Upper lobe of left lung (tissue), 6 donors: Measurements from ENCODE around the gene BMPR1B. TPM values are rescaled to one million over a fixed set of nuclear protein-coding genes. Genes with fewer than 3 reads are reported as not detected.

Source experiments
- ATAC-seq, 2 donors: fragments of 200-7000 bp; cut with Tn5 transposase; one replicate each; pipeline ENCODE4 v1.9.1; 2022; ENCODE audit warnings: mild to moderate bottlenecking in 2 of 2, moderate library complexity in 2 of 2; ENCODE audit not compliant: low FRiP score in 2 of 2
- DNase-seq, 2 donors: peaks; one replicate each; pipeline ENCODE4 v3.0.0-alpha.2; 2019 to 2020
- H3K27ac ChIP-seq, 4 donors: fragments of 200-600 bp; sonication (generic); one replicate each; pipeline ENCODE4 v1.5.1; 2016 to 2019
- H3K27me3 ChIP-seq, 4 donors: fragments of 200-600 bp; sonication (generic); one replicate each; pipeline ENCODE4 v1.5.1; 2017 to 2019
- H3K36me3 ChIP-seq, 4 donors: fragments of 200-600 bp; sonication (generic); one replicate each; pipeline ENCODE4 v1.5.1; 2016 to 2019
- H3K4me1 ChIP-seq, 4 donors: fragments of 200-600 bp; sonication (generic); one replicate each; pipeline ENCODE4 v1.5.1; 2018 to 2019
- H3K4me3 ChIP-seq, 4 donors: fragments of 200-600 bp; sonication (generic); one replicate each; pipeline ENCODE4 v1.5.1; 2017 to 2019; ENCODE audit warnings: mild to moderate bottlenecking in 2 of 4, moderate library complexity in 1 of 4
- H3K9me3 ChIP-seq, 4 donors: fragments of 200-600 bp; sonication (generic); one replicate each; pipeline ENCODE4 v1.5.1; 2018 to 2019
- EP300 ChIP-seq, 4 donors: sonication (generic); formaldehyde crosslinking; IDR thresholded peaks; one replicate each; pipeline ENCODE4 v1.5.1; 2017; ENCODE audit warnings: antibody characterized with exemption in 4 of 4, control low read depth in 2 of 4
- POLR2A ChIP-seq, 4 donors: fragments of 450-650 bp; IDR thresholded peaks; one replicate each; pipeline ENCODE4 v1.5.1; 2016 to 2017; ENCODE audit warnings: antibody characterized with exemption in 4 of 4, mild to moderate bottlenecking in 2 of 4
- POLR2AphosphoS5 ChIP-seq, 2 donors: sonication (generic); formaldehyde crosslinking; IDR thresholded peaks; one replicate each; pipeline ENCODE4 v1.5.1; 2017; ENCODE audit warnings: antibody characterized with exemption in 2 of 2
- WGBS, 2 donors: methylation state at CpG; one replicate each; pipeline ENCODE4 v1.1.5; 2017 to 2018; 5-methylcytosine and 5-hydroxymethylcytosine counted together
- total RNA-seq, 6 donors: library from RNA; depleted of rRNA in 4 of 6; stranded (reverse); fragments of >200 nt in 4 of 6; gene quantifications; one replicate each; pipeline versions ENCODE4 v1.1.0 to v1.2.1, GENCODE V29; 2016 to 2021
- TF ChIP-seq, protein P1 (sequence below), 6 experiments: fragments of 450-650 bp in 4 of 6; fragments of 200-600 bp in 2 of 6; sonication (generic) in 2 of 6; IDR thresholded peaks; one replicate each; pipeline ENCODE4 v1.5.1; 2016 to 2019; ENCODE audit warnings: antibody characterized with exemption in 6 of 6
- donor health status: DM: no; HTN: no; CAD: no; lungs with moderate emphysema.
- donor health status: DM: no; HTN: yes; CAD: no; lungs with severe emphysema.

Gene BMPR1B
- total RNA-seq, 6 donors from 2014 or later, result 0.78 to 7.7 (median 3.5) TPM

DNA sequence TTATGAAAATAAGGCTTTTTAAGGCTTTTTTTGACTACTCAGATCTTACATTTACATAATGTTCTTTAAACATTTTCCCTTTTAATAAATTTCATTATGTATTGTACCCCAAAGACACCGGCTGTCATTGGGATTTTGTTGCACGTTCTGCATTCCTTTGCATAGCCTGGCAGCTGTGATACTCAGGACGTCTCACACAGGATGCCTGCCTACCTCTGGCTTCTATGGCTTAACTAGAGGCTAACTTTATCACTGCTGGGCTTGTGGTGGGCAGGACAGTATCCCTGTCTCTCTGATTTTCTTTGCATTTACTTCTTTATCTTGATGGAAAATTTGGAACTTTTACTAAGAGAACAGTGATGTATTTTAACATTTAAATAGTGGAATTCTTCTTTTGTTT, 147.8 kb downstream of the BMPR1B start:
- Histone ChIP-seq H3K4me3 (no peak overlapping the region), H3K4me1 (no peaks in the 10 kb centered on the region), H3K9me3 (no peaks in the 10 kb centered on the region), H3K27ac (no peak overlapping the region), H3K27me3 (no peaks in the 10 kb centered on the region), H3K36me3 (no peaks in the 10 kb centered on the region)
- TF ChIP-seq POLR2AphosphoS5 (IDR thresholded peaks at IDR 0.05) (no peak), POLR2A (IDR thresholded peaks at IDR 0.05) (no peak), EP300 (IDR thresholded peaks at IDR 0.05) (no peak)
- TF ChIP-seq, protein P1, sequence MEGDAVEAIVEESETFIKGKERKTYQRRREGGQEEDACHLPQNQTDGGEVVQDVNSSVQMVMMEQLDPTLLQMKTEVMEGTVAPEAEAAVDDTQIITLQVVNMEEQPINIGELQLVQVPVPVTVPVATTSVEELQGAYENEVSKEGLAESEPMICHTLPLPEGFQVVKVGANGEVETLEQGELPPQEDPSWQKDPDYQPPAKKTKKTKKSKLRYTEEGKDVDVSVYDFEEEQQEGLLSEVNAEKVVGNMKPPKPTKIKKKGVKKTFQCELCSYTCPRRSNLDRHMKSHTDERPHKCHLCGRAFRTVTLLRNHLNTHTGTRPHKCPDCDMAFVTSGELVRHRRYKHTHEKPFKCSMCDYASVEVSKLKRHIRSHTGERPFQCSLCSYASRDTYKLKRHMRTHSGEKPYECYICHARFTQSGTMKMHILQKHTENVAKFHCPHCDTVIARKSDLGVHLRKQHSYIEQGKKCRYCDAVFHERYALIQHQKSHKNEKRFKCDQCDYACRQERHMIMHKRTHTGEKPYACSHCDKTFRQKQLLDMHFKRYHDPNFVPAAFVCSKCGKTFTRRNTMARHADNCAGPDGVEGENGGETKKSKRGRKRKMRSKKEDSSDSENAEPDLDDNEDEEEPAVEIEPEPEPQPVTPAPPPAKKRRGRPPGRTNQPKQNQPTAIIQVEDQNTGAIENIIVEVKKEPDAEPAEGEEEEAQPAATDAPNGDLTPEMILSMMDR (IDR thresholded peaks at IDR 0.05), result no peak
- ATAC-seq, result no peak
- 37 to 49% methylated on average over 3 of the region's 3 CpGs for WGBS, 2 donors
- DNase-seq, result no peak

DNA sequence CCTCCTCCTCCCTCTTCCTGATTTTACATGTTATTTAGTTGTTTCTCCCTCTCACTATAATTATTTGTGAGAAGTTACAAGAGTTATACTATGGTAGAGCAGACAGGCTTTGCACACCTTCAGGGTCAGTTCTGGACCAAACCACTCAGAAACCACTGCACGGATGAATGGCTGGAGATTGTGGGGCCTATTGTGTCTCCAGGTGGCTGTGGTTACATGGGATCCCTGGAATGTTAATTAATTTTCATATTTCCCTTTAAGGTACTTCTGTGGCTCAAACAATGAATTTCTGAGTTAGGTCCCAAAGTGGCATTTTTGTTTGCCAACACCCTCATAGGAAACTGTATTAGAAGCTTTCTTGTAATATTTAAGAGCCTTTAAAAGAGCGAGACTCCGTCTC, 151.9 kb downstream of the BMPR1B start:
- DNase-seq, result no peak

DNA sequence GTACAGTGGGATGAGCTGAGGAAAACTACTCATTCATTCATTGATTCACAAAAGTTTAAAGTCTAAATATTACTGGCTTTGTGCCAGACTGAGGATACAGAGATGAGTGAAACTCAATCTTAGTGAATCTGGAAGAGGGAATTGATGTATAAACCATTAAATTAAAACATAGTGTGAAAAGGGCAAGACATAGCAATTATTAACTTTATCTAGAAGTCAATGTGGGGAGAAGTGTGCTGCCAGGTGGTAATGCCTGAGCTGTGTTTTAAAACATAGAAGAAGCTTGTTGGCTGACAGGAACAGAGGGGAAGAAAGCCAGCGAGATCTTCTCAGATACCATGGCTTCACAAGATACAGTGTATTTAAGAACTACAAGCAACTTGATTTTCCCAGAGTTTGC, 153.4 kb downstream of the BMPR1B start:
- Histone ChIP-seq H3K9me3 (no peaks in the 10 kb centered on the region), H3K4me3 (no peak overlapping the region), H3K27ac (no peak overlapping the region), H3K27me3 (no peaks in the 10 kb centered on the region), H3K36me3 (no peaks in the 10 kb centered on the region), H3K4me1 (no peaks in the 10 kb centered on the region)
- 92 to 95% methylated on average over 1 of the region's 1 CpG for WGBS, 2 donors
- no peak for TF ChIP-seq POLR2A (IDR thresholded peaks at IDR 0.05)
- no peak for TF ChIP-seq EP300 (IDR thresholded peaks at IDR 0.05)
- TF ChIP-seq POLR2AphosphoS5 (IDR thresholded peaks at IDR 0.05), result no peak
- TF ChIP-seq, protein P1 (IDR thresholded peaks at IDR 0.05), result no peak
- DNase-seq (no peak), ATAC-seq (no peak)

More for the DNA sequence above, 151.9 kb downstream of the BMPR1B start:
- no peaks in the 10 kb centered on the region for H3K36me3 ChIP-seq
- no peak for ATAC-seq
- no peaks in the 10 kb centered on the region for H3K4me1 ChIP-seq
- H3K4me3 ChIP-seq, result no peak overlapping the region
- no peak for TF ChIP-seq EP300 (IDR thresholded peaks at IDR 0.05)
- TF ChIP-seq, protein P1 (IDR thresholded peaks at IDR 0.05), result no peak
- TF ChIP-seq POLR2A (IDR thresholded peaks at IDR 0.05), result no peak
- TF ChIP-seq POLR2AphosphoS5 (IDR thresholded peaks at IDR 0.05), result no peak
- H3K27me3 ChIP-seq, result no peaks in the 10 kb centered on the region
- WGBS, 2 donors, result 86 to 87% methylated on average over 3 of the region's 3 CpGs
- no peak overlapping the region for H3K27ac ChIP-seq
- no peaks in the 10 kb centered on the region for H3K9me3 ChIP-seq

DNA sequence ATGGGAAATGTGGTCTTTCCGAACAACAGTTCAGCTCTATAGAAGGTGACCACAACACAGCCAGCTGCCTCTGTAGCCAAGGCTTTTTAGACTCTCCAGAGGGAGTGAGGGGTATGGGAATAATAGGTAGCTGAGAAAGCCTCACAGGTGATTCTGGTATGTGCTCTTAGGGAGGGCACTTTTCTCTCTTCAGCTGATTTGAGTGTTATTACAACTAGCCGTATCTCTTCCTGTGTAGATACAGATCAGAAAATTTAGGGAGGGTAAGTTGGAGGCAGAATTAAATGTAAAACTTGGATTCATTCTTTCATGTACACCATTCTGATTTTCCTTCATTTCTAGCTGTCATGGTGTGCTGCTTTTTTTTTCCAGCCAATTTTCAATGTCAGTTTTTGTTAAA, 154.9 kb downstream of the BMPR1B start:
- WGBS, 2 donors, result 75 to 76% methylated on average over 2 of the region's 2 CpGs
- Histone ChIP-seq H3K4me3 (no peak overlapping the region), H3K36me3 (no peaks in the 10 kb centered on the region), H3K27me3 (no peaks in the 10 kb centered on the region), H3K27ac (no peak overlapping the region), H3K4me1 (no peaks in the 10 kb centered on the region), H3K9me3 (peaks cover 0 to 7% (median 0%) of the 10 kb centered on the region in 4 donors)
- no peak for ATAC-seq
- no peak for TF ChIP-seq POLR2AphosphoS5 (IDR thresholded peaks at IDR 0.05)
- TF ChIP-seq, protein P1 (IDR thresholded peaks at IDR 0.05), result no peak
- DNase-seq, result no peak

DNA sequence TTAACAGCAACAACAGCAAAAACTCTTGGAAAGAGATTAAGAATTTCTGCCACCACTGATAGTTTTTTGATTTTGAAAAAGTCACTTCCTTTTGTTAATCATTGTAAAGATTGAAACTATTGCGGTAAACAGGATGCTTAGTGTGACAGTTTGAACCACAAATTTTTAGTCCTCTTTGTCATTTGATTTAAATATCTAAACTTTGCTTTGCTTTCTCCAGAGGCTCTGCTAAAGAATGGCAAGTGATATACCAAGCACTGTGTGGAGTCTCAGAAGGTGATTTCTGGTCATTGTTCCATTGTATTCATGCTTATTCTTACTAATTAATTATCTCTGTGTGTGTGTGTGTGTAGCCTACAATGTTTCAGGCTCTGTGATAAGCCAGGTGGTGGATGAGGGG, 155.6 kb downstream of the BMPR1B start:
- H3K4me3 ChIP-seq, result no peak overlapping the region
- no peaks in the 10 kb centered on the region for H3K4me1 ChIP-seq
- no peaks in the 10 kb centered on the region for H3K27me3 ChIP-seq
- DNase-seq, result no peak
- no peak overlapping the region for H3K27ac ChIP-seq
- ATAC-seq, result no peak
- TF ChIP-seq EP300 (IDR thresholded peaks at IDR 0.05) (no peak), POLR2A (IDR thresholded peaks at IDR 0.05) (no peak), POLR2AphosphoS5 (IDR thresholded peaks at IDR 0.05) (no peak)
- TF ChIP-seq, protein P1 (IDR thresholded peaks at IDR 0.05), result no peak
- no peaks in the 10 kb centered on the region for H3K36me3 ChIP-seq
- 33 to 36% methylated on average over 1 of the region's 1 CpG for WGBS, 2 donors
- H3K9me3 ChIP-seq, result peaks cover 0 to 7% (median 0%) of the 10 kb centered on the region in 4 donors
